GM18867 (cell line): Measurements from ENCODE around the gene WNT10A.
"Not testable (repeated sequence)": the region's sequence is repeated elsewhere in the genome, so short reads cannot be mapped to it uniquely, and the experiment has no call there.

Experiments
- ATAC-seq: cut with Tn5 transposase; IDR thresholded peaks from one replicate; pipeline ENCODE4 v1.9.1; 2021; ENCODE audit warnings: mild to moderate bottlenecking, moderate library complexity; ENCODE audit not compliant: unreplicated experiment

WNT10A gene

GRCh38 chr2:218927876-218928275, 47.2 kb downstream of the WNT10A start:
- ATAC-seq = no peak

- not testable (repeated sequence) for ATAC-seq
Measured at GRCh38 chr2:218930488-218930887, 49.8 kb downstream of the WNT10A start.

GRCh38 chr2:218931751-218932150, 51.1 kb downstream of the WNT10A start:
- not testable (repeated sequence) for ATAC-seq
